NCI-H2227 (cell line): ENCODE data around the gene DISP3.

ENCODE experiments used
- DNase-seq: peaks from one replicate; lab custom pipeline; 2025; ENCODE audit not compliant: unreplicated experiment; lab: John Stamatoyannopoulos, UW

The DISP3 gene

DNA sequence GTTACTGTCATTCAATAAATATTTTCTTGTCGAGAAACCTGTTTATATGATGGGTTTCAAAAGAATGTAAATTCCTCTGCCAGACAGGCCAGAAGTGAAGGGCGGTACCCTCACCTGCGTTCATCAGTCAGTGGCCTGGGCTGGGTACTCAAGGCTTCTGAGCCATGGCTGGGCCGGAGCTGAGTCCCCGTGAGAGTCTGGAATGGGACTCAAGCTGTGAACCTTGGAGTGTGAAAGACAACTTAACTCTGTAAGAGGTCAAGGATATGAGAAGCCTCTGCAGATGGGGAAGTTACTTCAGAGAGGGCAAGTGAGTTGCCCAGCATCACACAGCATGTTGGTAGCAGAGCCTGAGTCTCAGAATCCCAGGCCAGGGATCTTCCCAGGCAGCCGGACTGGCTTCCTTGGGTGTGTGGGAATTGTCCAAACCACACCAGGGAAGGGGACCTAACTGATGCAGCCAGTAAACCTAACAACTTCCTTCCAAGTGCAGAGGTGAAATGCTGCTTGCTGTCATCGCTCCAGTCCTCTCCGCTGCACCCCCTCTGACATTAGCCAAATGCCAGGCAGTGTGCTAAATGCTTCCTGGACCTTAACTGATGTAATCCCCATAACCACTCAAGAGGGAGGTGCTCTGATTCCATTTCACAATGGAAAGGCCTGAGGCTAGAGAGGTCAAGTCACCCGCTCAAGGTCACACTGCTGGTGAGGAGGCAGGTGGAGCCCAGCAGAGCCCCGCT is 4.8 kb downstream of the DISP3 start:
- no peak for DNase-seq

DNA sequence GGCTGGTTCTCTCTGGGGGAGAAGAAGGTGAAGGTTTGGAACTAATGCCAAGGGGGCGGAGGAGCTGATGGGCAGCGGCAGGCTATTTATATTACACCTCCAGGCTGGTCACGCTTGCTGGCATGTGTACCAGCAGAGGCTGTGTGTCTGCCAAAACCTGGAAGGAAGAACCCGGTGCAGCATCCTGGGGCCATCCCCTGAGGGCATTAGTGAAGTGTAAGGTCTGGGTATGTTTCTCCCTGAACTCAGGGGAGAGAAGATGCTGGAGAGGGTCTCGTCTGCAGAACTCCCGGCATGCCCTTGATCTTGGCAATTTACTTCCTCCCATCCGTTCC is 5.3 kb downstream of the DISP3 start:
- DNase-seq: no peak

GRCh38 chr1:11485191-11485590 is 6.2 kb downstream of the DISP3 start:
- DNase-seq: no peak

DNA sequence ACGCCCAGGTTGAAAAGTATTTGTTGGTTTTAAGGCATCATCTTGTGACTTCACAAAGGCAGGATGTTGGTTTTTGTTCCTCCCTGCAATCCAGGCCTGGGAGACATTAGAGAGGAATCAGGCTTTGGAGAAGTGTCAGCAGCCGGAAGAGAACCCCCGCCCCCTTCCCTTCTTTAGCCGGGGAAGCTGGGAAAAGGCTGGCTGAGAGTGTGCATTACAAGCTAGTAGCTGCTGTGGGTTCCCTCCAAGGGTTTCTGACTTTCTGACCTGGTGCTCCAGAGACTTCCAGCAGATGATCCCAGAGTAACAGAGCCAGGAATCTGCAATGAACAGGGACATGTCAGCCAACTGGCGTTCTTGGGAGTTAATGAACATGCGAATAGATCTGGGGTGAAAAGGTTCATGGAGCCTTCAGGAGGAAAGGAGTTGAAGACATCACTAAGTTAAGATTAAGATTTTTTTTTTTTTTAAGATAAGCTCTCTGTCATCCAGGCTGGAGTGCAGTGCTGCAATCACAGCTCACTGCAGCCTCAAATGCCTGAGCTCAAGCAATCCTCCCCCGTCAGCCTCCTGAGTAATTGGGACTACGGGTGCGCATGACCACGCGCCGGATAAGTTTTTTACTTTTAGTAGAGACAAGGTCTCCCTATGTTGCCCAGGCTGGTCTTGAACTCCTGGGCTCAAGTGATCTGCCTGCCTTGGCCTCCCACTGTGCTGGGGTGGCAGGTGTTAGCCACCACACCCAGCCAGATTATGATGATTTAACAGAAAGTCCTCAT is 7.5 kb downstream of the DISP3 start:
- DNase-seq: no peak

DNA sequence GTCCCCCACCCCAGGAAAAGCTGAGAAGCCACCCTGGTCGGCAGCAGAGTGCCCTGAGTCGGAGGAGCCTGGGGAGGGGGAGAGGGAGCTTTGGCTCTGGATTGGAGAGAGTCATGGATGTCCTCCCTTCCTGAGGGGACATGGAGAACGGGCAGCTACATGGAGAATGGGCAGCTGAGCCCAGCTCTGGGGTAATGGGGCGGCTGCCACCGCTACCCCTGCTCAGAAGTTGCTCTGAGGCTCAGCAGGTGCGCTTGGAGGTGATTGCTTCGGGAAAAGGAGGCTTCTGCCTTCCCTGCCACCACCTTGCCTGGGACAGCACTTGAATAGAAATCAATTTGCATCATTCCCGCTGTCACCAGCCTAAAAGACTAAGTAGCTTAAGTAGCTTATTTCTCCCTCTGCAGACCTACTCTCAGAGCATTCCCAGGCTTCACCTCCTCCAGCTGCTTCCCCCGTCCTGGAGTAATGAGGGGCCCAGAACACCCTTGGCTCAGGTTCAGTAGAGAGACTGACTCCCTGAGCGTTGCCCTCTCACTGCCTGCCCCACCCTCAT is 8.3 kb downstream of the DISP3 start:
- no peak for DNase-seq

DNA sequence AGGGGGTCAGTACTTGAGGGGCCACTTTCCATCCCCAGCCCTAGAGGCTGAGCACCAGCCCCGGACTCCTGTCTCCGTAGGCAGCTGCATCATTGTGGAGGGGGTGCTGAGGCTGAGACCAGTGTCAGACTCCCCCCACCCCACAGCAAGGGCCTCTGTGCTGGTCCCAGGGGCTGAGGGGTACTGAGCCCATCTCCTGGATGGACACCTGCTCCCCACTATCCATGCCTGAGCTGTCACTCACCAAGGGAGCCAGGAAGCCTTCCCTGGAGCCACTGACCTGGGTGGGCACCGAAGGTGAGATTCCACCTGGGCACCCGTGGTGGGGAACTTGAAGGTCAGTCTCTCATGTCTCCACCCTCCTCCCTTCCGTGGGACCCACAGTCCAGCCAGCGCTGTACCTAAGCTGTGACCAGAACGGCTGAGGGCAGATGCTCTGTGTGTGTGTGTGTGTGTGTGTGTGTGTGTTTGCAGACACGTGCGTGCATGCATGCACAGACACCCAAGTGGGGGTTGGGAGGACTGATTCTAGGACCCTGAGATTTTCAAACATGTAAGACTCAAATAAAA is 9.3 kb downstream of the DISP3 start:
- DNase-seq: no peak

- no peak for DNase-seq
Observed at GRCh38 chr1:11488966-11489625, 10.1 kb downstream of the DISP3 start.

- DNase-seq: no peak
Observed at GRCh38 chr1:11492235-11492634, 13.3 kb downstream of the DISP3 start.

DNA sequence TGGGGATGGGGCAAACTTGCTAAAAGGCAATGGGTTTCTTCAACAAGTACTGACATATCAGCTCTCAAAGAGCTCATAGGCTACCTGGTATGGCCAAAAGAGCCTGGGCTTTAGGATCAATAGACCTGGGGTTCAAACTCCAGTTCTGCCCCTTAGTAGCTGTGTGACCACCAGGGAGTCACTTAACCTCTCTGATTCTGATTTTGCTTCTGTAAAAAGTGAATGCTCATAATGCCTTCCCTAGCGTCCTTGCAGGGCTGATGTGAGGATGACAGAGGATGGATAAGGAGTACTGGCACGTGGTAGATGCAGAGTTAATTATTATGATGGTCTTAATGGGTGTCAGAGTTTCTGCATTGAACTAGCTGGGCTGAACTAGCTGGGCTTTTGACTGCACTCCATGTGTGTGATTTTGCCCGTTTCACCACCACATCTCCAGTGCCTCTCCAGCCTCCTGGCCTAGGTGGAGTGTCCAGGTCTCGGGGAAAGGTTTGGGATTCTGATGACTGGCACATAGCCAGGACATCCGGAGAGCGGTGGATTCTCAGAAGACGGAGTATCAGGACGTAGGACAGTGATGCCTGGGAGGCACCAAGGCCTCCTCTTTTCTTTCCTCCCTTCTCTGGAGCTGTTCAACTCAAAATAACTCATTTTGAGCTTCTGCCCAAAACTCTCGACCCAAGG is 15.2 kb downstream of the DISP3 start:
- no peak for DNase-seq

GRCh38 chr1:11494771-11495170 is 15.8 kb downstream of the DISP3 start:
- no peak for DNase-seq

DNA sequence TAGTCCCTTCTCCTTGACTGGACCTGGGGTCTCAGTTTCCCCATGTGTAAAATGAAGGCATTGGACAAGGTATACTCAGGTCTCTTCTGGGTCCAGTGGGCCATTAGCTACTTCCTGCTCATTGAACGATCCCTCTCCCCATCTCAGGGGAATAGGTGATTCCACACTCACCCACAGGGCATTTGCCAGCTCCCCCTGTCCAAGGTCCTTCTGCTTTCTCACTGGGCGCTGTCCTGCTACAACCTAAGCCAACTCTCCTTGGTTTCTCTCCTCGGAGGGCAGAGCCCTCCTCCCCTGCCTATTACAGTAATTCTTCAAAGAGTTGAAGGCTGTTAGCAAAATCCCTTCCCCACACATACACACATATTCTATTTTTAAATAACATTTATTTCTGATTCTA is 16.6 kb downstream of the DISP3 start:
- no peak for DNase-seq

DNA sequence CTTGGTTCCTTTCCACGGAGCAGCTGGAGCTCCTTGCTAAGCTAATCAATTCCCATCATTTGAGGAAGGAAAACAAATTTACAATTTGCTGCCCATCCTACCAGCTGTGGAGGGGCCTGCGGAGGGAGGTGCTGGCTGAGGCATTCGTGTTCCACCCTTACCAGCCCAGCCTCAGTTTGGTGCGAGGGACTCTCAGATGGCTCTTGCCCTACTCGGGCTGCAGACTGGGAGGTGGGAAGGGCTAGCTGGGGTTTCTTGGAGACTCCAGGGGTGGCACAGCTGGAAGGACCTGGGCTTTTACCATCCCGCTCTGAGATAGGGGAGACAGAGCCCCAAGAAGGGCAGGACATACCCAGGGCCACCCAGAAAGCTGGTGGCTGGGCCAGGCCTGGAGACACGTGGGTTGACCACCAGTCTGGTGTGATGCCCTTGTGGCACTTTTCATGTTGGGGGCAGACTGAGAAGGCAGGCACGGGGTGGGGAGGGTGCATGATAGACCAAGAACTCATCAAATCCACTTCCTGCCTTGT is 17.7 kb downstream of the DISP3 start:
- no peak for DNase-seq

DNA sequence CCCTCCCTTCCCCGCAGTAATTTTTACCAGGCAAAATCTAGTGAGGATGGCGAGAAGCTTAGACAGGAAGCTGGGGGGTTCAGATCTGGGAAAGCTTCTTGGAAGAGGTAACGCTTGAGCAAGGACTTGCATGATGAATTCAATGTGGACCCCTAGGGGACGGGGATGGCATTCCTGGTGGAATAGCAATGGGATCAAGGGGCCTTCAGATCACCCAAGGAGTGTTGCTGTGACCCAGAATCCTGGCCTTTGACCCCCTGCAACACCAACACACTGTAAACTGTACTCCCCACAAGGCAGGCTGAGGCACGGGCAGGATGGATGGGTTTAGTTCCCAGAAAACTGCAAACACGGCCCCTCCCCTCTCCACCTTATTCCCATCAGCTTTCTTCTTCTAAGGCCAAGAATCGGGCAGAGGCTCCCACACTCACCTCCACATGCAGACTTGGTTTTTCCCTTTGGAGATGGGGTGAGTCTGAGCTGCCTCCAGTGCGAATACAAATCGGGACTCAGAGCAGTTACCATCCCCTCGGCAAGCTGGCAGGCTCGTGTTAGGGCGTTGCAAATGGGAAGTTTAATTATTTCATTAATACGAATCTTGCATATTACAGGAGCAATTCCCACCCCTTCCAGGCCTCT is 20.1 kb downstream of the DISP3 start:
- no peak for DNase-seq

DNA sequence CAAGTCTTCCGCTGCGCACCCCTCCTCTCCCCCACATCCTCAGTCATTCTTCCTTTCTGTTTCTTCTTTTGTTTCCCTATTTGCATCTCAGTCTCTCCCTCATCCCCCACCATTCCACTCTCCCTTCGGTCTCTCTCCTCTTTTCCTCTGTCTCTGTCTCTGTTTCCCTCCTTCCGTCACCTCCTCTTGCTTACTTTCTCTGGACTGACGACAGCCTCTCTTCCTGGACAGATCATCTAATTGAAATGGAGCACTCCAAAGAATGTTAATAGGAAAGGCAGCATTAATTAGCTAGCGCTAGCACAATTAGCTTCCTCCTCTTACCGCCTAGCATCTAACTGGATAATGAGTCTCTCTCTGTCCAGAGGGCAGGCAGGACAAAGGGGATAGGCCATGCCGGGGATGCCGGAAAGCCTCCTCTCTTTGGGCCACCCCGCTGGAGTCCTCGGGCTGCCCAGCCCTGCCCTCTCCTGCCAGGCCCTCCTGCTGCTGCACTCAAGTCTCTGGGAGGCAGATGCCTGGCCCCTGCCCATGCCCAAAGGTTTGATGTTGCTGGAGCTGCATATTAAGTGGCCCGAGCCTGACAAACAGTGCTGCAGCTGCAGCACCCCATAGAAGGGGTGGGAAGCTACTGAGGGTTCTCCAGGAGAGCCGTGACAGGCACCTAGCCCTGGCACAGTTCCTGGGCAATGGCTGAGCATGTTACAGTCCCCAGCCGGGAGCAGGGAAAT is 20.8 kb downstream of the DISP3 start:
- no peak for DNase-seq

DNA sequence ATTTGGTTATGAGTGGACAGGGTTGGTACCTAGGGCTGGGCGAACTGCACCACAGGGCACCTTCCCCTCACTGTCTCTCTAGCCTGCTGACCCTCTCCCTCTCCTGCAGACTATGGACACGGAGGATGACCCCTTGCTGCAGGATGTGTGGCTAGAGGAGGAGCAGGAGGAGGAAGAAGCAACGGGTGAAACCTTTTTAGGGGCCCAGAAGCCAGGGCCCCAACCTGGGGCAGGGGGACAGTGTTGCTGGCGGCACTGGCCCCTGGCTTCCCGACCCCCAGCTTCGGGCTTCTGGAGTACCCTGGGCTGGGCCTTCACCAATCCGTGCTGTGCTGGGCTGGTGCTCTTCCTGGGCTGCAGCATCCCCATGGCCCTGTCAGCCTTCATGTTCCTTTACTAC is 21.9 kb downstream of the DISP3 start:
- DNase-seq: no peak

DNA sequence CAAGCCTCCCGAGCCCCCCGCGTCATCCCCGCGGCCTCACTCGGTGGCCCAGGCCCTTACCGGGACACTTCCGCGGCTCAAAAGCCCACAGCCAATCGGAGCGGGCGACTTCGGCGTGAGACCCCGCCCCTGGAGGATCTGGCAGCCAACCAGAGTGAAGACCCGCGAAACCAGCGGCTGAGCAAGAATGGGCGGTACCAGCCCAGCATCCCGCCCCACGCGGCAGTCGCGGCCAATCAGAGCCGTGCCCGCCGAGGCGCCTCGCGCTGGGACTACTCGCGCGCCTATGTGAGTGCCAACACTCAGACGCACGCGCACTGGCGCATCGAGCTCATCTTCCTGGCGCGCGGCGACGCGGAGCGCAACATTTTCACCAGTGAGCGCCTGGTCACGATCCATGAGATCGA is 22.5 kb downstream of the DISP3 start:
- DNase-seq: no peak

GRCh38 chr1:11501906-11502485 is 23.0 kb downstream of the DISP3 start:
- DNase-seq: no peak

DNA sequence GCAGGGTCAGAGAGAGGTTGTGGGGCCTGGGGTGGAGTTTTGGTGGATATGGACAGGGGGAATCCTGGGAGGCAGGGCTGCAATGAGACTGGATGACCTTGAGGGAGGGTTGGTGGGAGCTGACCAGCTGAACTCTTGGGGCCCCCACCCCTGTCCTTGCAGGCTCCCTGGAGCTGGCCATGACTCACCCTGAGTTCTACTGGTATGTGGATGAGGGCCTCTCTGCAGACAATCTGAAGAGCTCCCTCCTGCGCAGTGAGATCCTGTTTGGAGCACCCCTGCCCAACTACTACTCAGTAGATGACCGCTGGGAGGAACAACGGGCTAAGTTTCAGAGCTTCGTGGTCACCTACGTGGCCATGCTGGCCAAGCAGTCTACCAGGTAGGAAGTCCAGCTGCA is 23.6 kb downstream of the DISP3 start:
- no peak for DNase-seq

DNA sequence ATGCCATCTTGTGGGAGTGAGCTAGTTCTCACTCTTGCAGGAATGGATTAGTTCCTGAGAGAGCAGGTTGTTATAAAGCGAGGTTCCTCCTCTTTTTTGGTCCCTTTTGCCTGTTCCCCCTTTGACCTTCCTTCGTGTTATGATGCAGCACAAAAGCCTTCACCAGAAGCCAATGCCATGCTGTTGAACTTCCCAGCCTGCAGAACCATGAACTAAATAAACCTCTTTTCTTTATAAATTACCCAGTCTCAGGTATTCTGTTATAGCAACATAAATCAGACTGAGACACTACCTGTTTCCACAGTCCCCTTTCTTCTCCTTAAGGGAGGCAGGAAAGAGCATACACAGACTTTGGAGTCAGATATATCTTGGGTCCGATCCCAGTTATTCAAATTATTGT is 25.6 kb downstream of the DISP3 start:
- DNase-seq: no peak
